ENCODE measurements around the gene TLCD5.

DNA sequence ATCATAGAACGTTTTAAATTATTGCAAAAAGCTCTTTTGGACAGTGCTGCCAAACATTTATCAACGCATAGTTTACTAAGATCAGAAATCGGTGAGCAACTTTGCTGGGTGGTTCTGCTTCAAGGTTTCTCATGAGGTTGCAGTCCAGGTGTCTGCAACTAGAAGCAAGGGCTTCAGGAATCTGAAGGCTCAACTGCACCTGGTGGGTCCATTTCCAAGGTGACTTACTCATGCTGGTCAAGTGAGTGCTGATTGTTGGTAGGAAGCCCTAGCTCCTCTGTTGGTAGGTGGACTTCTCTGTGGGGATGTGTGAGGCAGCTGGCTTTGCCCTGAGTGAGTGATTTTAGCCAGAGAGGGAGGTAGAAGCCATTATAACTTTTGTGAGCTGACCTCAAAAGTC is 33.6 kb downstream of the TLCD5 start:
- TF ChIP-seq MAX (IDR thresholded peaks at IDR 0.05) (no peak), EP300 (IDR thresholded peaks at IDR 0.05; ENCODE audit: borderline replicate concordance) (no peak), CEBPB (IDR thresholded peaks at IDR 0.05) (no peak), EGR1 (IDR thresholded peaks at IDR 0.05) (no peak), USF1 (IDR thresholded peaks at IDR 0.05) (no peak), FOXM1 (IDR thresholded peaks at IDR 0.05; ENCODE audit: borderline replicate concordance, low read depth) (no peak)
- TF ChIP-seq, protein P1, sequence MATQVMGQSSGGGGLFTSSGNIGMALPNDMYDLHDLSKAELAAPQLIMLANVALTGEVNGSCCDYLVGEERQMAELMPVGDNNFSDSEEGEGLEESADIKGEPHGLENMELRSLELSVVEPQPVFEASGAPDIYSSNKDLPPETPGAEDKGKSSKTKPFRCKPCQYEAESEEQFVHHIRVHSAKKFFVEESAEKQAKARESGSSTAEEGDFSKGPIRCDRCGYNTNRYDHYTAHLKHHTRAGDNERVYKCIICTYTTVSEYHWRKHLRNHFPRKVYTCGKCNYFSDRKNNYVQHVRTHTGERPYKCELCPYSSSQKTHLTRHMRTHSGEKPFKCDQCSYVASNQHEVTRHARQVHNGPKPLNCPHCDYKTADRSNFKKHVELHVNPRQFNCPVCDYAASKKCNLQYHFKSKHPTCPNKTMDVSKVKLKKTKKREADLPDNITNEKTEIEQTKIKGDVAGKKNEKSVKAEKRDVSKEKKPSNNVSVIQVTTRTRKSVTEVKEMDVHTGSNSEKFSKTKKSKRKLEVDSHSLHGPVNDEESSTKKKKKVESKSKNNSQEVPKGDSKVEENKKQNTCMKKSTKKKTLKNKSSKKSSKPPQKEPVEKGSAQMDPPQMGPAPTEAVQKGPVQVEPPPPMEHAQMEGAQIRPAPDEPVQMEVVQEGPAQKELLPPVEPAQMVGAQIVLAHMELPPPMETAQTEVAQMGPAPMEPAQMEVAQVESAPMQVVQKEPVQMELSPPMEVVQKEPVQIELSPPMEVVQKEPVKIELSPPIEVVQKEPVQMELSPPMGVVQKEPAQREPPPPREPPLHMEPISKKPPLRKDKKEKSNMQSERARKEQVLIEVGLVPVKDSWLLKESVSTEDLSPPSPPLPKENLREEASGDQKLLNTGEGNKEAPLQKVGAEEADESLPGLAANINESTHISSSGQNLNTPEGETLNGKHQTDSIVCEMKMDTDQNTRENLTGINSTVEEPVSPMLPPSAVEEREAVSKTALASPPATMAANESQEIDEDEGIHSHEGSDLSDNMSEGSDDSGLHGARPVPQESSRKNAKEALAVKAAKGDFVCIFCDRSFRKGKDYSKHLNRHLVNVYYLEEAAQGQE (IDR thresholded peaks at IDR 0.05; ENCODE audit: low read depth): no peak

Measured in Ishikawa (cell line).